NB4 (cell line): ENCODE data around the gene RPAIN.
"Not testable (repeated sequence)": the region's sequence is repeated elsewhere in the genome, so short reads cannot be mapped to it uniquely, and the experiment has no call there.

Source experiments
- DNase-seq: peaks from one replicate; pipeline ENCODE4 v3.0.0; 2010; ENCODE audit warnings: low read depth
- H3K4me3 ChIP-seq: one replicate; pipeline ENCODE4 v1.5.1; 2011; ENCODE audit warnings: mild to moderate bottlenecking, low read depth, low read length, moderate library complexity
- MYC ChIP-seq: IDR thresholded peaks from 2 replicates; pipeline ENCODE4 v1.6.1; 2011; ENCODE audit warnings: low read depth, low read length
- POLR2A ChIP-seq: IDR thresholded peaks from 2 replicates; pipeline ENCODE4 v1.6.1; 2011; ENCODE audit warnings: mild to moderate bottlenecking; ENCODE audit not compliant: insufficient read length; ENCODE audit errors: extremely low read depth
- TF ChIP-seq, protein P1 (sequence below): IDR thresholded peaks from 2 replicates; pipeline ENCODE4 v1.6.1; 2011; ENCODE audit warnings: low read depth, low read length
- TF ChIP-seq, protein P2 (sequence below): IDR thresholded peaks from one replicate; pipeline ENCODE4 v1.5.1; 2012; ENCODE audit warnings: low read depth, low read length

Gene RPAIN

DNA sequence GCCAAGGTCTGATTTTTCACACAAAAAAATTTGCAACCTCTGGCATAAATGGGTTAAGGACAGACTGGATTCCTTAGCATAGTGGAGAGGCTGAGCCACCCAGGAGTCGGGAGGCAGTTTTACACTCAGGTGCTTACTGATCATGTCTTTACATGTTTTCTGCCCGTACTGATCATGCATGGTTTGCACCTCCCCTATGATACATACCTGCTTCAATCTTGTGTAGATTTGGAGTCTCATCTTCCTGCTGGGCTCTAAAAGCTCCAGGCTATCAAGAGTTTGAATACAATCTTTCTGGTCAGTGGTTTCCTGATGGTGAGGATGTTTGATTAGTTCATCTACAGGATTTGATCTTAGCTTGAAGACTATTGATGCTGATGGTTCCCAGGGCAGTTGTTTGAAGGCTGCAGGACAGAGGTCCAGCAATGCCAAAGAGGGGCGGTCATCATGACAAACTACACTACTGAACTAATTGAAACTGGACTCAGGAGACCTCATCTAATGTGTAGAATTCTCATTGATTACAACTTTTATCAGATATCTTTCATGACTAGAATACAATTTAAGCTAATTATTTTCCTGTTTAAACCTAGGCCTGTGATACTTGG is 12.1 kb downstream of the RPAIN start:
- no peak for DNase-seq
- TF ChIP-seq POLR2A (no peak), MYC (no peak)
- TF ChIP-seq, protein P1, sequence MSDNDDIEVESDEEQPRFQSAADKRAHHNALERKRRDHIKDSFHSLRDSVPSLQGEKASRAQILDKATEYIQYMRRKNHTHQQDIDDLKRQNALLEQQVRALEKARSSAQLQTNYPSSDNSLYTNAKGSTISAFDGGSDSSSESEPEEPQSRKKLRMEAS = no peak
- TF ChIP-seq, protein P2, sequence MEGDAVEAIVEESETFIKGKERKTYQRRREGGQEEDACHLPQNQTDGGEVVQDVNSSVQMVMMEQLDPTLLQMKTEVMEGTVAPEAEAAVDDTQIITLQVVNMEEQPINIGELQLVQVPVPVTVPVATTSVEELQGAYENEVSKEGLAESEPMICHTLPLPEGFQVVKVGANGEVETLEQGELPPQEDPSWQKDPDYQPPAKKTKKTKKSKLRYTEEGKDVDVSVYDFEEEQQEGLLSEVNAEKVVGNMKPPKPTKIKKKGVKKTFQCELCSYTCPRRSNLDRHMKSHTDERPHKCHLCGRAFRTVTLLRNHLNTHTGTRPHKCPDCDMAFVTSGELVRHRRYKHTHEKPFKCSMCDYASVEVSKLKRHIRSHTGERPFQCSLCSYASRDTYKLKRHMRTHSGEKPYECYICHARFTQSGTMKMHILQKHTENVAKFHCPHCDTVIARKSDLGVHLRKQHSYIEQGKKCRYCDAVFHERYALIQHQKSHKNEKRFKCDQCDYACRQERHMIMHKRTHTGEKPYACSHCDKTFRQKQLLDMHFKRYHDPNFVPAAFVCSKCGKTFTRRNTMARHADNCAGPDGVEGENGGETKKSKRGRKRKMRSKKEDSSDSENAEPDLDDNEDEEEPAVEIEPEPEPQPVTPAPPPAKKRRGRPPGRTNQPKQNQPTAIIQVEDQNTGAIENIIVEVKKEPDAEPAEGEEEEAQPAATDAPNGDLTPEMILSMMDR = no peak
- H3K4me3 ChIP-seq = no peak overlapping the region

DNA sequence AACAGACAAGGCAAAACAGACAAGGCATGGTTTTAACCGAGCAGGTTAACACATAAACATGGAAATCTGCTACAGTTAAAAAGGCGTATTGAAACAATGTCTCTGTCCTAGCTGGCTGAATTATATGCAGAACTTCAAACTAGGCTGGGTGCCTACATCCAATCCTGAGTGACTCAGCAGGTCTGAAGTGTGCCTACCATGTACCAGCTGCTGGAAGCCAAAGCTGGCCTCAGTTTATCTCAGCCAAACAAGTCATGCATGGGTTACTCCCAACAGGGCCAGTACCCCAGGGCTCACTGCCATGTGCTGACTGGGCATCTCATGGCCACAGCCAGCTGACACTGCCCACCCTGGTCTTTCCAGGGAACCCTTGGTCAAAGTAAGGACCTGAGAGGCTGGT is 15.0 kb downstream of the RPAIN start:
- TF ChIP-seq POLR2A (no peak), MYC (no peak)
- TF ChIP-seq, protein P2 = no peak
- TF ChIP-seq, protein P1 = no peak
- no peak overlapping the region for H3K4me3 ChIP-seq
- DNase-seq = no peak

DNA sequence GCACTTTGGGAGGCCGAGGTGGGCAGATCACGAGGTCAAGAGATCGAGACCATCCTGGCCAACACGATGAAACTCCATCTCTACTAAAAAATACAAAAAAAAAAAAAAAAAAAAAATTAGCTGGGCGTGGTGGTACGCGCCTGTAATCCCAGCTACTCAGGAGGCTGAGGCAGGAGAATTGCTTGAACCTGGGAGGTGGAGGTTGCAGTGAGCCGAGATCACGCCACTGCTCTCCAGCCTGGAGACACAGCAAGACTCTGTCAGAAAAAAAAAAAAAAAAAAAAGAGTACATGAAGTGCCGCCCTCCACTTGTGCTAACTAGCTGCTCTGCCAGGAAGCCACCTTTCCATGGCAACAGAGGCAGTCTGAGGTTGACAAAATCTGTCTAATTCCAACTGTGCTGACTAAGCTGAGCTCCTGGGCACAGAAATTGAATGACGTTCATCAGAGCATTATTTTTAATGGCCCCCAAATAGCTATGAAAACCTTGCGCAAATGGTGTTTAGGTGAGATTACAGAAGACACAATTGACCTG is 15.9 kb downstream of the RPAIN start:
- peak overlapping the region; percentile 98 for H3K4me3 ChIP-seq
- not testable (repeated sequence) for DNase-seq

DNA sequence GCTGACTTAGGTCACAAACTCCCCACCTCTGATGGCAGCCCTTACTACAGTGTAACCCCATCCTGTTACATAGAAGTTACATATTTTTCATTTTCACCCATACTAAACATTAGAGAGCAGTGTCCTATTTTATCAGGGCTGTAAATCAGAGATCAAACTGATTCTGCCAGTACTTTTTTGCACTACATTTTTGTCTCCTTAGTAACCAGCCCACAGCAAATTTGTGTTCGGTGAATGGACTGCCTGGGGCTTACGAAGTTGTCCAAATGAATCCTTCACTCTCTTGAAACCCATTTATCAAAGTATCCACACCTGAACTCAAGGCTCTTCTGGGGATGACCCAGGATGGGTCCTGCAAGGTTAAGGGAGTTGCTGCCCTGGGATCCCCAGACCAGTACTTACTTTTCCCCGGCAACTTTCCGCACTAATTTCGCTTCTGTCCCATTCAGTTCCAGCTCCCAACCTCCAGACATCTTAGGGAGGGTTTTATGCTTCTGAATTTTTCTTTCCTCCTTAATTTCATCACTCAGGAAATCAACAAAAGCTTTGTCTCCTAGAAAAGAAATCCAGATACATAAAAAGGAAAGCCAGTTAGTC is 17.8 kb downstream of the RPAIN start:
- peak overlapping the region; percentile 98 for H3K4me3 ChIP-seq
- no peak for DNase-seq
- TF ChIP-seq, protein P1 = no peak
- TF ChIP-seq POLR2A (no peak), MYC (no peak)
- TF ChIP-seq, protein P2 = no peak

DNA sequence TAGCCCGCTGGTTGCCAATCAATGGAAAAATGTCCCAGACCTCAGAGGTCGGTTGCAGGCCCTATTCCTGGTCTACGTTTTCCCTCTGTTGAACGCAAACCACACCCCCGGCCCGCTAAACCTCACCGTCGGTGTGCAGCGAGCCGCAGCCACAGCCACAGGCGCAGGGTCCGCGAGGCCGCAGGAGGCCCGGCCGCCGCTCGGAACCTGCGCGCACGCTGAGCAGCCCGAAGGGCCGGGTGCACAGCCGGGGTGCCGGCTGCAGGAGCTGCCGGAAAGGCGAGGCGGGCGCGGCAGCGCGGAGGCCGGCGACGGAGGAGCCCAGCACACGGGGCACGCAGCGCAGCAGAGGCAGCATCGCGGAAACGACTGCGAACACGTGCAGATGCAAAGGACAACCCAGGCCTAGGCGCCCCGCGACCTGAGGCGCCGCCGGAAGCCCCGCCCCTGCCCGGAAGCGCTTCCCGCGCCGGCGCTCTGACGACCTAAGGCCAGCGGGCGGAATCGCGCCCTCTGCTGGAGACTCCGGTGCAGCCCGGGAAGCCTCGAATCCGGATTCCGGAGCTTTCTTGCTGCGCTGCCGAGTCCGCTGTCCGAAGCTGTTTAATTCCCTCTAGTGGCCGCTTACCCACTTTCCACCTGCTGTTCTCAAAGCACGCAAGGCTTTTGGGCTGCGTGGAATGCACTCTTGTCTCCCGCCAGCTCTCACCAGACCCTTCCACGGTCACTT is 18.9 kb downstream of the RPAIN start, which contains the start of gene C1QBP:
Gene C1QBP, minus strand, starts transcription at position 440 of the 730 bp plus-strand sequence. Its CDS starts 82 bp downstream, at position 358.
- TF ChIP-seq MYC = peak; percentile 91
- TF ChIP-seq, protein P1 = peak; percentile 90
- TF ChIP-seq POLR2A = peak; percentile 61
- TF ChIP-seq, protein P2 = peak; percentile 74
- H3K4me3 ChIP-seq = peak within 1 kb of the TSS; percentile 98
- peak; percentile 91 for DNase-seq

DNA sequence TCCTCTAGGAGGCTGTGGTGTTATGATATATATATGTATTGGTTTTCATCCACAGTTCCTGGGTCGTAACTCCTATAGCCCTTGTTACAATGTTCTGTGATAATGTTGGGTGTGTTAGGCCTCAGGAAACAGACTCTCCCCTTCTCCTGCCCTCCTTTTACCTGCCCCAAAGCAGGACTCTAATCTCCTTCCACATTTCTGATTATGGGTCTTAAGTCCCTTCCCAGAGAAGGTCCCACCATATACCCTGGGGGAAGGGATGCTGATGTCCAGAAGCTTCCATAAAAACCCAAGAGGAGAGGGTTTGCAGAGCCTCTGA is 19.4 kb downstream of the RPAIN start:
- no peak for DNase-seq
- peak overlapping the region; percentile 21 for H3K4me3 ChIP-seq
- TF ChIP-seq POLR2A (no peak), MYC (no peak)
- TF ChIP-seq, protein P2 = no peak
- TF ChIP-seq, protein P1 = no peak
